Trophoblast cell (in vitro differentiated cells and primary cell): ENCODE data around the gene TMEM266.

ENCODE experiments used
- DNase-seq, 2 donors: peaks; one replicate each; pipeline ENCODE4 v3.0.0-alpha.2; 2016
- H2AFZ ChIP-seq: 2 replicates; pipeline ENCODE4 v1.6.1; 2013; ENCODE audit warnings: low read length, moderate library complexity, mild to moderate bottlenecking; ENCODE audit not compliant: insufficient read depth, poor library complexity
- H2AK5ac ChIP-seq: 2 replicates; pipeline ENCODE4 v1.6.1; 2013; ENCODE audit warnings: mild to moderate bottlenecking, low read length
- H2BK120ac ChIP-seq: 2 replicates; pipeline ENCODE4 v1.6.1; 2013; ENCODE audit warnings: low read length, mild to moderate bottlenecking, moderate library complexity; ENCODE audit not compliant: insufficient read depth, poor library complexity
- H2BK12ac ChIP-seq: 2 replicates; pipeline ENCODE4 v1.6.1; 2013; ENCODE audit warnings: mild to moderate bottlenecking, low read length, moderate library complexity
- H2BK5ac ChIP-seq: 2 replicates; pipeline ENCODE4 v1.6.1; 2013; ENCODE audit warnings: low read length, low read depth, moderate library complexity, mild to moderate bottlenecking; ENCODE audit not compliant: poor library complexity
- H3K14ac ChIP-seq: 2 replicates; pipeline ENCODE4 v1.6.1; 2013; ENCODE audit warnings: mild to moderate bottlenecking, low read length
- H3K18ac ChIP-seq: 2 replicates; pipeline ENCODE4 v1.6.1; 2013; ENCODE audit warnings: mild to moderate bottlenecking, low read length
- H3K23ac ChIP-seq: 2 replicates; pipeline ENCODE4 v1.6.1; 2013; ENCODE audit warnings: low read length
- H3K27ac ChIP-seq: 2 replicates; pipeline ENCODE4 v1.5.1; 2013; ENCODE audit warnings: low read depth, mild to moderate bottlenecking, inconsistent platforms, low read length, moderate library complexity
- H3K27me3 ChIP-seq: 2 replicates; pipeline ENCODE4 v1.6.1; 2013; ENCODE audit warnings: inconsistent platforms, mild to moderate bottlenecking, low read length, moderate library complexity; ENCODE audit not compliant: insufficient read depth
- H3K36me3 ChIP-seq, 2 experiments: 1 replicate in 1 of 2; 2 replicates in 1 of 2; pipeline ENCODE4 v1.6.1; 2013; ENCODE audit warnings: low read length in 2 of 2, mild to moderate bottlenecking in 2 of 2, moderate library complexity in 1 of 2; ENCODE audit not compliant: insufficient read depth in 2 of 2, control insufficient read depth in 1 of 2
- H3K4ac ChIP-seq: 2 replicates; pipeline ENCODE4 v1.6.1; 2013; ENCODE audit warnings: low read depth, mild to moderate bottlenecking, low read length, moderate library complexity
- H3K4me1 ChIP-seq, 2 experiments: 1 replicate in 1 of 2; 2 replicates in 1 of 2; pipeline ENCODE4 v1.6.1; 2013; ENCODE audit warnings: low read length in 2 of 2, mild to moderate bottlenecking in 2 of 2, moderate library complexity in 1 of 2; ENCODE audit not compliant: insufficient read depth in 2 of 2, control insufficient read depth in 1 of 2
- H3K4me2 ChIP-seq: 2 replicates; pipeline ENCODE4 v1.6.1; 2013; ENCODE audit warnings: inconsistent platforms, mild to moderate bottlenecking, low read length, moderate library complexity
- H3K4me3 ChIP-seq: 2 replicates; pipeline ENCODE4 v1.5.1; 2013; ENCODE audit warnings: mild to moderate bottlenecking, low read depth, low read length, inconsistent platforms
- H3K79me1 ChIP-seq: one replicate; pipeline ENCODE4 v1.6.1; 2013; ENCODE audit warnings: low read length
- H3K79me2 ChIP-seq: 2 replicates; pipeline ENCODE4 v1.6.1; 2013; ENCODE audit warnings: low read length, mild to moderate bottlenecking; ENCODE audit not compliant: control insufficient read depth, insufficient read depth, poor library complexity
- H3K9ac ChIP-seq: 2 replicates; pipeline ENCODE4 v1.6.1; 2013; ENCODE audit warnings: mild to moderate bottlenecking, low read length
- H3K9me3 ChIP-seq: 2 replicates; pipeline ENCODE4 v1.6.1; 2013; ENCODE audit warnings: low read depth, mild to moderate bottlenecking, control low read depth, inconsistent platforms, low read length; ENCODE audit not compliant: insufficient read depth
- H4K12ac ChIP-seq: 2 replicates; pipeline ENCODE4 v1.6.1; 2013; ENCODE audit warnings: low read depth, mild to moderate bottlenecking, low read length, moderate library complexity
- H4K8ac ChIP-seq: 2 replicates; pipeline ENCODE4 v1.6.1; 2013; ENCODE audit warnings: low read depth, mild to moderate bottlenecking, low read length, moderate library complexity
- H4K91ac ChIP-seq: one replicate; pipeline ENCODE4 v1.6.1; 2013; ENCODE audit warnings: low read depth, mild to moderate bottlenecking, low read length, moderate library complexity
- WGBS: extraction: QIAGEN DNeasy Blood & Tissue Kit; methylation state at CpG from one replicate; pipeline ENCODE4 v1.1.7; 2013; ENCODE audit warnings: missing lambda C conversion rate; ENCODE audit not compliant: insufficient read length, insufficient coverage; ENCODE audit errors: extremely low coverage; 5-methylcytosine and 5-hydroxymethylcytosine counted together

Gene TMEM266

GRCh38 chr15:76123031-76123430 lies 63.2 kb downstream of the TMEM266 start:
- no peak overlapping the region for H4K91ac ChIP-seq
- H3K36me3 ChIP-seq = no peaks in the 10 kb centered on the region
- DNase-seq = no peak
- no peak overlapping the region for H2AK5ac ChIP-seq
- H3K4me1 ChIP-seq = no peaks in the 10 kb centered on the region
- no peaks in the 10 kb centered on the region for H3K9me3 ChIP-seq
- no peak overlapping the region for H2BK12ac ChIP-seq
- no peak overlapping the region for H3K4ac ChIP-seq
- H3K18ac ChIP-seq = no peak overlapping the region
- no peak overlapping the region for H4K8ac ChIP-seq
- H2AFZ ChIP-seq = no peak overlapping the region
- no peak overlapping the region for H3K14ac ChIP-seq
- H3K27ac ChIP-seq = no peak overlapping the region
- H2BK120ac ChIP-seq = no peak overlapping the region
- H3K79me2 ChIP-seq = no peaks in the 10 kb centered on the region
- no peaks in the 10 kb centered on the region for H3K27me3 ChIP-seq
- H3K9ac ChIP-seq = no peak overlapping the region
- H2BK5ac ChIP-seq = no peak overlapping the region
- H3K4me3 ChIP-seq = no peak overlapping the region
- no peak overlapping the region for H3K4me2 ChIP-seq
- no peaks in the 10 kb centered on the region for H3K79me1 ChIP-seq
- no peak overlapping the region for H3K23ac ChIP-seq
- no peak overlapping the region for H4K12ac ChIP-seq

- H3K23ac ChIP-seq = no peak overlapping the region
- no peaks in the 10 kb centered on the region for H3K36me3 ChIP-seq
- no peak overlapping the region for H2BK120ac ChIP-seq
- DNase-seq = no peak
- H3K79me2 ChIP-seq = no peaks in the 10 kb centered on the region
- H3K4me3 ChIP-seq = no peak overlapping the region
- H3K4ac ChIP-seq = no peak overlapping the region
- H3K27me3 ChIP-seq = no peaks in the 10 kb centered on the region
- no peak overlapping the region for H3K27ac ChIP-seq
- H4K91ac ChIP-seq = no peak overlapping the region
- no peaks in the 10 kb centered on the region for H3K9me3 ChIP-seq
- no peak overlapping the region for H3K18ac ChIP-seq
- H2AK5ac ChIP-seq = no peak overlapping the region
- no peak overlapping the region for H3K4me2 ChIP-seq
- no peak overlapping the region for H4K8ac ChIP-seq
- H3K9ac ChIP-seq = no peak overlapping the region
- no peak overlapping the region for H2AFZ ChIP-seq
- no CpG with 5 or more reads among the region's 2 CpGs for WGBS
- no peak overlapping the region for H2BK5ac ChIP-seq
- H2BK12ac ChIP-seq = no peak overlapping the region
- no peak overlapping the region for H3K14ac ChIP-seq
- H3K4me1 ChIP-seq = no peaks in the 10 kb centered on the region
- H3K79me1 ChIP-seq = no peaks in the 10 kb centered on the region
- no peak overlapping the region for H4K12ac ChIP-seq
These were observed 67.4 kb downstream of the TMEM266 start for GRCh38 chr15:76127169-76127568.

- Histone ChIP-seq H3K4me3 (no peak overlapping the region), H3K9ac (no peak overlapping the region), H3K27me3 (no peaks in the 10 kb centered on the region), H3K4ac (no peak overlapping the region), H2BK12ac (no peak overlapping the region), H3K79me2 (no peaks in the 10 kb centered on the region), H3K23ac (no peak overlapping the region), H3K79me1 (no peaks in the 10 kb centered on the region), H4K8ac (no peak overlapping the region), H2BK120ac (no peak overlapping the region), H4K12ac (no peak overlapping the region), H2BK5ac (no peak overlapping the region), H3K36me3 (no peaks in the 10 kb centered on the region), H2AK5ac (no peak overlapping the region), H3K4me2 (no peak overlapping the region), H4K91ac (no peak overlapping the region), H3K18ac (no peak overlapping the region), H2AFZ (no peak overlapping the region), H3K9me3 (no peaks in the 10 kb centered on the region), H3K27ac (no peak overlapping the region), H3K14ac (no peak overlapping the region), H3K4me1 (no peaks in the 10 kb centered on the region)
- no peak for DNase-seq
- WGBS = no CpG with 5 or more reads among the region's 4 CpGs
These were observed 68.1 kb downstream of the TMEM266 start for GRCh38 chr15:76127880-76128279.

- H3K23ac ChIP-seq = no peak overlapping the region
- no peak overlapping the region for H3K4ac ChIP-seq
- no peaks in the 10 kb centered on the region for H3K4me1 ChIP-seq
- no peaks in the 10 kb centered on the region for H3K79me1 ChIP-seq
- H3K9me3 ChIP-seq = no peaks in the 10 kb centered on the region
- no peak overlapping the region for H4K8ac ChIP-seq
- no peak overlapping the region for H2BK12ac ChIP-seq
- no peak overlapping the region for H2AK5ac ChIP-seq
- H2AFZ ChIP-seq = no peak overlapping the region
- no peaks in the 10 kb centered on the region for H3K36me3 ChIP-seq
- H3K79me2 ChIP-seq = no peaks in the 10 kb centered on the region
- no peak overlapping the region for H4K12ac ChIP-seq
- DNase-seq = peak in 1 of 2 donors; percentile 61
- no peak overlapping the region for H3K4me2 ChIP-seq
- no CpG with 5 or more reads among the region's 1 CpG for WGBS
- no peak overlapping the region for H3K27ac ChIP-seq
- no peak overlapping the region for H3K4me3 ChIP-seq
- no peak overlapping the region for H3K9ac ChIP-seq
- no peak overlapping the region for H3K18ac ChIP-seq
- H3K14ac ChIP-seq = no peak overlapping the region
- no peak overlapping the region for H2BK5ac ChIP-seq
- H4K91ac ChIP-seq = no peak overlapping the region
- H2BK120ac ChIP-seq = no peak overlapping the region
- H3K27me3 ChIP-seq = no peaks in the 10 kb centered on the region
These were observed 74.8 kb downstream of the TMEM266 start for GRCh38 chr15:76134537-76134936.
